ENCODE results near the gene NEB.
"Not testable (repeated sequence)": the region's sequence is repeated elsewhere in the genome, so short reads cannot be mapped to it uniquely, and the experiment has no call there.

NEB gene

GRCh38 chr2:151580697-151581096 is 153.6 kb downstream of the NEB start:
- H3K4me1 ChIP-seq (ENCODE audit: control insufficient read depth, low read depth, low read length); H2AK5ac ChIP-seq (ENCODE audit: low read length); H2BK15ac ChIP-seq (replicated peaks; ENCODE audit: low read depth); H4K5ac ChIP-seq (ENCODE audit: low read length); DNase-seq; H3K18ac ChIP-seq (ENCODE audit: low read length); H3K4me3 ChIP-seq (ENCODE audit: low read length); H3K4ac ChIP-seq (ENCODE audit: low read depth, low read length); H3K36me3 ChIP-seq (ENCODE audit: control insufficient read depth, insufficient read depth, low read length); H3K27ac ChIP-seq (ENCODE audit: low read depth, low read length); H2BK120ac ChIP-seq (ENCODE audit: low read depth, low read length); H3K9ac ChIP-seq (ENCODE audit: low read length); H3K27me3 ChIP-seq (ENCODE audit: insufficient read depth, low read length, poor library complexity); H2BK5ac ChIP-seq (ENCODE audit: low read length); H3K79me2 ChIP-seq (ENCODE audit: control insufficient read depth, insufficient read depth, low read length); H3K23ac ChIP-seq (ENCODE audit: low read length); H3K4me2 ChIP-seq (ENCODE audit: low read length); H3K79me1 ChIP-seq (ENCODE audit: low read length); H4K8ac ChIP-seq (ENCODE audit: low read depth, low read length); H3K56ac ChIP-seq (ENCODE audit: low read length): not testable (repeated sequence)
- WGBS (ENCODE audit: extremely low coverage, insufficient coverage, low lambda C conversion rate) = no CpG with 5 or more reads among the region's 4 CpGs

- H3K4me3 ChIP-seq (ENCODE audit: low read length) = no peak overlapping the region
- H3K36me3 ChIP-seq (ENCODE audit: control insufficient read depth, insufficient read depth, low read length) = no peaks in the 10 kb centered on the region
- no CpG with 5 or more reads among the region's 5 CpGs for WGBS (ENCODE audit: extremely low coverage, insufficient coverage, low lambda C conversion rate)
- H3K79me1 ChIP-seq (ENCODE audit: low read length) = no peaks in the 10 kb centered on the region
- H2AK5ac ChIP-seq (ENCODE audit: low read length) = no peak overlapping the region
- no peak overlapping the region for H4K5ac ChIP-seq (ENCODE audit: low read length)
- no peaks in the 10 kb centered on the region for H3K4me1 ChIP-seq (ENCODE audit: control insufficient read depth, low read depth, low read length)
- no peak overlapping the region for H3K27ac ChIP-seq (ENCODE audit: low read depth, low read length)
- H4K8ac ChIP-seq (ENCODE audit: low read depth, low read length) = no peak overlapping the region
- H2BK120ac ChIP-seq (ENCODE audit: low read depth, low read length) = no peak overlapping the region
- DNase-seq = no peak
- no peak overlapping the region for H3K4me2 ChIP-seq (ENCODE audit: low read length)
- H2BK5ac ChIP-seq (ENCODE audit: low read length) = no peak overlapping the region
- H2BK15ac ChIP-seq (replicated peaks; ENCODE audit: low read depth) = no peak overlapping the region
- no peak overlapping the region for H3K4ac ChIP-seq (ENCODE audit: low read depth, low read length)
- no peak overlapping the region for H3K56ac ChIP-seq (ENCODE audit: low read length)
- H3K79me2 ChIP-seq (ENCODE audit: control insufficient read depth, insufficient read depth, low read length) = no peaks in the 10 kb centered on the region
- H3K18ac ChIP-seq (ENCODE audit: low read length) = no peak overlapping the region
- H3K23ac ChIP-seq (ENCODE audit: low read length) = no peak overlapping the region
- H3K27me3 ChIP-seq (ENCODE audit: insufficient read depth, low read length, poor library complexity) = no peaks in the 10 kb centered on the region
- H3K9ac ChIP-seq (ENCODE audit: low read length) = no peak overlapping the region
Measured at GRCh38 chr2:151577116-151577515, 157.2 kb downstream of the NEB start.

GRCh38 chr2:151576080-151576479 is 158.2 kb downstream of the NEB start:
- H3K56ac ChIP-seq (ENCODE audit: low read length) = no peak overlapping the region
- no peak overlapping the region for H2BK15ac ChIP-seq (replicated peaks; ENCODE audit: low read depth)
- H2BK5ac ChIP-seq (ENCODE audit: low read length) = no peak overlapping the region
- no peak overlapping the region for H3K27ac ChIP-seq (ENCODE audit: low read depth, low read length)
- H2BK120ac ChIP-seq (ENCODE audit: low read depth, low read length) = no peak overlapping the region
- no peaks in the 10 kb centered on the region for H3K79me1 ChIP-seq (ENCODE audit: low read length)
- no peak overlapping the region for H4K8ac ChIP-seq (ENCODE audit: low read depth, low read length)
- no peak overlapping the region for H2AK5ac ChIP-seq (ENCODE audit: low read length)
- H3K27me3 ChIP-seq (ENCODE audit: insufficient read depth, low read length, poor library complexity) = no peaks in the 10 kb centered on the region
- H3K9ac ChIP-seq (ENCODE audit: low read length) = no peak overlapping the region
- no peak overlapping the region for H3K4me2 ChIP-seq (ENCODE audit: low read length)
- no peak overlapping the region for H3K4me3 ChIP-seq (ENCODE audit: low read length)
- DNase-seq = no peak
- H3K18ac ChIP-seq (ENCODE audit: low read length) = no peak overlapping the region
- H3K36me3 ChIP-seq (ENCODE audit: control insufficient read depth, insufficient read depth, low read length) = no peaks in the 10 kb centered on the region
- no peak overlapping the region for H4K5ac ChIP-seq (ENCODE audit: low read length)
- no peak overlapping the region for H3K23ac ChIP-seq (ENCODE audit: low read length)
- no peaks in the 10 kb centered on the region for H3K79me2 ChIP-seq (ENCODE audit: control insufficient read depth, insufficient read depth, low read length)
- no CpG with 5 or more reads among the region's 4 CpGs for WGBS (ENCODE audit: extremely low coverage, insufficient coverage, low lambda C conversion rate)
- no peaks in the 10 kb centered on the region for H3K4me1 ChIP-seq (ENCODE audit: control insufficient read depth, low read depth, low read length)
- no peak overlapping the region for H3K4ac ChIP-seq (ENCODE audit: low read depth, low read length)

- Histone ChIP-seq H3K27ac (ENCODE audit: low read depth, low read length) (no peak overlapping the region), H4K8ac (ENCODE audit: low read depth, low read length) (no peak overlapping the region), H3K4ac (ENCODE audit: low read depth, low read length) (no peak overlapping the region), H3K36me3 (ENCODE audit: control insufficient read depth, insufficient read depth, low read length) (no peaks in the 10 kb centered on the region), H3K79me2 (ENCODE audit: control insufficient read depth, insufficient read depth, low read length) (no peaks in the 10 kb centered on the region), H3K4me3 (ENCODE audit: low read length) (no peak overlapping the region), H2BK15ac (replicated peaks; ENCODE audit: low read depth) (no peak overlapping the region), H3K18ac (ENCODE audit: low read length) (no peak overlapping the region), H3K27me3 (ENCODE audit: insufficient read depth, low read length, poor library complexity) (no peaks in the 10 kb centered on the region), H3K9ac (ENCODE audit: low read length) (no peak overlapping the region), H3K79me1 (ENCODE audit: low read length) (no peaks in the 10 kb centered on the region), H3K56ac (ENCODE audit: low read length) (no peak overlapping the region), H3K4me1 (ENCODE audit: control insufficient read depth, low read depth, low read length) (no peaks in the 10 kb centered on the region), H2BK5ac (ENCODE audit: low read length) (no peak overlapping the region), H3K23ac (ENCODE audit: low read length) (no peak overlapping the region), H2BK120ac (ENCODE audit: low read depth, low read length) (no peak overlapping the region), H3K4me2 (ENCODE audit: low read length) (no peak overlapping the region), H2AK5ac (ENCODE audit: low read length) (no peak overlapping the region), H4K5ac (ENCODE audit: low read length) (no peak overlapping the region)
- WGBS (ENCODE audit: extremely low coverage, insufficient coverage, low lambda C conversion rate) = no CpG with 5 or more reads among the region's 5 CpGs
- DNase-seq = peak; percentile 14
Measured at GRCh38 chr2:151575338-151575737, 158.9 kb downstream of the NEB start.

GRCh38 chr2:151570191-151570590 is 164.1 kb downstream of the NEB start:
- Histone ChIP-seq H3K56ac (ENCODE audit: low read length) (no peak overlapping the region), H3K4me3 (ENCODE audit: low read length) (no peak overlapping the region), H3K4me1 (ENCODE audit: control insufficient read depth, low read depth, low read length) (no peaks in the 10 kb centered on the region), H3K18ac (ENCODE audit: low read length) (no peak overlapping the region), H2AK5ac (ENCODE audit: low read length) (no peak overlapping the region), H3K4ac (ENCODE audit: low read depth, low read length) (no peak overlapping the region), H3K36me3 (ENCODE audit: control insufficient read depth, insufficient read depth, low read length) (no peaks in the 10 kb centered on the region), H3K27me3 (ENCODE audit: insufficient read depth, low read length, poor library complexity) (no peaks in the 10 kb centered on the region), H3K9ac (ENCODE audit: low read length) (no peak overlapping the region), H2BK15ac (replicated peaks; ENCODE audit: low read depth) (no peak overlapping the region), H3K79me2 (ENCODE audit: control insufficient read depth, insufficient read depth, low read length) (no peaks in the 10 kb centered on the region), H4K8ac (ENCODE audit: low read depth, low read length) (no peak overlapping the region), H3K79me1 (ENCODE audit: low read length) (no peaks in the 10 kb centered on the region), H3K23ac (ENCODE audit: low read length) (no peak overlapping the region), H2BK5ac (ENCODE audit: low read length) (no peak overlapping the region), H2BK120ac (ENCODE audit: low read depth, low read length) (no peak overlapping the region), H3K27ac (ENCODE audit: low read depth, low read length) (no peak overlapping the region), H3K4me2 (ENCODE audit: low read length) (no peak overlapping the region), H4K5ac (ENCODE audit: low read length) (no peak overlapping the region)
- no CpG with 5 or more reads among the region's 8 CpGs for WGBS (ENCODE audit: extremely low coverage, insufficient coverage, low lambda C conversion rate)
- DNase-seq = no peak

GRCh38 chr2:151569167-151569566 is 165.1 kb downstream of the NEB start:
- H3K4ac ChIP-seq (ENCODE audit: low read depth, low read length) = no peak overlapping the region

More at GRCh38 chr2:151569167-151569566, 165.1 kb downstream of the NEB start:
- H3K23ac ChIP-seq (ENCODE audit: low read length) = no peak overlapping the region
- H2AK5ac ChIP-seq (ENCODE audit: low read length) = no peak overlapping the region
- H3K18ac ChIP-seq (ENCODE audit: low read length) = no peak overlapping the region
- H3K4me3 ChIP-seq (ENCODE audit: low read length) = no peak overlapping the region
- no peak overlapping the region for H2BK120ac ChIP-seq (ENCODE audit: low read depth, low read length)
- no peaks in the 10 kb centered on the region for H3K27me3 ChIP-seq (ENCODE audit: insufficient read depth, low read length, poor library complexity)
- no peaks in the 10 kb centered on the region for H3K79me2 ChIP-seq (ENCODE audit: control insufficient read depth, insufficient read depth, low read length)
- H3K27ac ChIP-seq (ENCODE audit: low read depth, low read length) = no peak overlapping the region
- no CpG with 5 or more reads among the region's 8 CpGs for WGBS (ENCODE audit: extremely low coverage, insufficient coverage, low lambda C conversion rate)
- H2BK15ac ChIP-seq (replicated peaks; ENCODE audit: low read depth) = no peak overlapping the region
- no peak overlapping the region for H3K56ac ChIP-seq (ENCODE audit: low read length)
- no peak overlapping the region for H3K9ac ChIP-seq (ENCODE audit: low read length)
- no peak overlapping the region for H4K5ac ChIP-seq (ENCODE audit: low read length)
- no peak overlapping the region for H3K4me2 ChIP-seq (ENCODE audit: low read length)
- H3K36me3 ChIP-seq (ENCODE audit: control insufficient read depth, insufficient read depth, low read length) = no peaks in the 10 kb centered on the region
- H2BK5ac ChIP-seq (ENCODE audit: low read length) = no peak overlapping the region
- DNase-seq = no peak
- no peaks in the 10 kb centered on the region for H3K4me1 ChIP-seq (ENCODE audit: control insufficient read depth, low read depth, low read length)
- no peak overlapping the region for H4K8ac ChIP-seq (ENCODE audit: low read depth, low read length)
- H3K79me1 ChIP-seq (ENCODE audit: low read length) = no peaks in the 10 kb centered on the region

Data from mesendoderm (in vitro differentiated cells).